ENCODE measurements around the gene ETV6. TPM values are rescaled to one million over a fixed set of nuclear protein-coding genes. Genes with fewer than 3 reads are reported as not detected.
A peak's percentile ranks its signal among the peaks of the same experiment; 100 is the strongest.

The ETV6 gene
- total and polyA plus RNA-seq, 5 experiments from 2014 or later, result 0.94 to 13.2 (median 2.2) TPM

- Mint-ChIP-seq H3K4me1 (peaks cover 7 to 23% (median 18%) of the 10 kb centered on the region in 4 donors), H3K27me3 (no peaks in the 10 kb centered on the region), H3K9me3 (no peaks in the 10 kb centered on the region), H3K4me3 (no peak overlapping the region), H3K27ac (peak overlapping the region in 1 of 10 donors; percentile 27), H3K36me3 (peaks cover 0 to 49% (median 24%) of the 10 kb centered on the region in 3 donors)
- ATAC-seq, result no peak
- POLR2A ChIA-PET, result no interaction called here
- no peak for DNase-seq
Observed at GRCh38 chr12:11856971-11857370, 207.5 kb downstream of the ETV6 start.

- ATAC-seq (no peak), DNase-seq (no peak)
- Mint-ChIP-seq H3K27me3 (no peaks in the 10 kb centered on the region), H3K4me1 (peaks cover 8 to 16% (median 11%) of the 10 kb centered on the region in 4 donors), H3K4me3 (no peak overlapping the region), H3K27ac (no peak overlapping the region), H3K36me3 (peaks cover 20 to 54% (median 34%) of the 10 kb centered on the region in 3 donors), H3K9me3 (peaks cover 0 to 10% (median 2%) of the 10 kb centered on the region in 9 donors)
- POLR2A ChIA-PET, result no interaction called here
Observed at GRCh38 chr12:11859705-11860425, 210.4 kb downstream of the ETV6 start.

- Mint-ChIP-seq H3K4me1 (peaks cover 0 to 7% (median 3%) of the 10 kb centered on the region in 4 donors), H3K9me3 (peaks cover 0 to 23% (median 8%) of the 10 kb centered on the region in 9 donors), H3K27ac (peak overlapping the region in 2 of 10 donors; percentile 21 to 58), H3K4me3 (no peak overlapping the region), H3K27me3 (no peaks in the 10 kb centered on the region), H3K36me3 (peaks cover 28 to 53% (median 42%) of the 10 kb centered on the region in 3 donors)
- POLR2A ChIA-PET, result no interaction called here
- DNase-seq (no peak), ATAC-seq (no peak)
Observed at GRCh38 chr12:11861155-11861863, 211.8 kb downstream of the ETV6 start.

- H3K4me1 Mint-ChIP-seq, result peaks cover 0 to 7% (median 2%) of the 10 kb centered on the region in 4 donors
- peak overlapping the region in 2 of 10 donors; percentile 21 to 58 for H3K27ac Mint-ChIP-seq
- H3K9me3 Mint-ChIP-seq, result peaks cover 0 to 30% (median 11%) of the 10 kb centered on the region in 9 donors
- DNase-seq (no peak), ATAC-seq (no peak)
- H3K36me3 Mint-ChIP-seq, result peaks cover 35 to 49% (median 48%) of the 10 kb centered on the region in 3 donors
- H3K4me3 Mint-ChIP-seq, result no peak overlapping the region
- H3K27me3 Mint-ChIP-seq, result no peaks in the 10 kb centered on the region
- POLR2A ChIA-PET, result no interaction called here
Observed at GRCh38 chr12:11861864-11862600, 212.6 kb downstream of the ETV6 start.

GRCh38 chr12:11862798-11863197, 213.3 kb downstream of the ETV6 start:
- DNase-seq (no peak), ATAC-seq (no peak)
- Mint-ChIP-seq H3K9me3 (peaks cover 0 to 31% (median 11%) of the 10 kb centered on the region in 9 donors), H3K27me3 (no peaks in the 10 kb centered on the region), H3K4me3 (no peak overlapping the region), H3K27ac (peak overlapping the region in 1 of 10 donors; percentile 8), H3K4me1 (peaks cover 0 to 7% (median 2%) of the 10 kb centered on the region in 4 donors), H3K36me3 (peaks cover 37 to 55% (median 42%) of the 10 kb centered on the region in 3 donors)
- POLR2A ChIA-PET, result no interaction called here

- Mint-ChIP-seq H3K4me1 (peaks cover 0 to 7% (median 2%) of the 10 kb centered on the region in 4 donors), H3K27ac (no peak overlapping the region), H3K36me3 (peaks cover 37 to 56% (median 40%) of the 10 kb centered on the region in 3 donors), H3K27me3 (no peaks in the 10 kb centered on the region), H3K4me3 (no peak overlapping the region), H3K9me3 (peaks cover 0 to 31% (median 11%) of the 10 kb centered on the region in 9 donors)
- POLR2A ChIA-PET, result no interaction called here
- no peak for DNase-seq
- ATAC-seq, result no peak
Observed at GRCh38 chr12:11863478-11863906, 214.0 kb downstream of the ETV6 start.

- Mint-ChIP-seq H3K4me3 (no peak overlapping the region), H3K9me3 (peaks cover 0 to 31% (median 11%) of the 10 kb centered on the region in 9 donors), H3K27me3 (no peaks in the 10 kb centered on the region), H3K4me1 (peaks cover 0 to 7% (median 2%) of the 10 kb centered on the region in 4 donors), H3K36me3 (peaks cover 37 to 53% (median 40%) of the 10 kb centered on the region in 3 donors), H3K27ac (peak overlapping the region in 1 of 10 donors; percentile 13)
- POLR2A ChIA-PET, result no interaction called here
- ATAC-seq (no peak), DNase-seq (no peak)
Observed at GRCh38 chr12:11863988-11864387, 214.5 kb downstream of the ETV6 start.

- Mint-ChIP-seq H3K4me1 (peaks cover 0 to 6% (median 2%) of the 10 kb centered on the region in 4 donors), H3K27me3 (no peaks in the 10 kb centered on the region), H3K4me3 (no peak overlapping the region), H3K9me3 (peaks cover 0 to 31% (median 11%) of the 10 kb centered on the region in 9 donors), H3K27ac (no peak overlapping the region), H3K36me3 (peaks cover 41 to 69% (median 52%) of the 10 kb centered on the region in 3 donors)
- ATAC-seq (no peak), DNase-seq (no peak)
- POLR2A ChIA-PET, result no interaction called here
Observed at GRCh38 chr12:11865824-11866223, 216.3 kb downstream of the ETV6 start.

- peaks cover 0 to 2% (median under 1%) of the 10 kb centered on the region in 4 donors for H3K4me1 Mint-ChIP-seq
- H3K27me3 Mint-ChIP-seq, result no peaks in the 10 kb centered on the region
- POLR2A ChIA-PET, result no interaction called here
- H3K9me3 Mint-ChIP-seq, result peaks cover 0 to 31% (median 11%) of the 10 kb centered on the region in 9 donors
- no peak overlapping the region for H3K27ac Mint-ChIP-seq
- H3K36me3 Mint-ChIP-seq, result peaks cover 37 to 70% (median 52%) of the 10 kb centered on the region in 3 donors
- H3K4me3 Mint-ChIP-seq, result no peak overlapping the region
- no peak for DNase-seq
- no peak for ATAC-seq
Observed at GRCh38 chr12:11868027-11868426, 218.6 kb downstream of the ETV6 start.

- peaks cover 0 to 6% (median 1%) of the 10 kb centered on the region in 4 donors for H3K4me1 Mint-ChIP-seq
- ATAC-seq (no peak), DNase-seq (no peak)
- peaks cover 0 to 26% (median 11%) of the 10 kb centered on the region in 9 donors for H3K9me3 Mint-ChIP-seq
- peak overlapping the region in 1 of 10 donors; percentile 29 for H3K4me3 Mint-ChIP-seq
- H3K27me3 Mint-ChIP-seq, result no peaks in the 10 kb centered on the region
- H3K36me3 Mint-ChIP-seq, result peaks cover 30 to 57% (median 40%) of the 10 kb centered on the region in 3 donors
- H3K27ac Mint-ChIP-seq, result peak overlapping the region in 1 of 10 donors; percentile 66
- POLR2A ChIA-PET, result no interaction called here
Observed at GRCh38 chr12:11869406-11869805, 219.9 kb downstream of the ETV6 start.

GRCh38 chr12:11870041-11870451, 220.6 kb downstream of the ETV6 start:
- DNase-seq (no peak), ATAC-seq (no peak)
- H3K27me3 Mint-ChIP-seq, result no peaks in the 10 kb centered on the region
- H3K4me1 Mint-ChIP-seq, result peaks cover 1 to 10% (median 3%) of the 10 kb centered on the region in 4 donors
- peak overlapping the region in 1 of 10 donors; percentile 9 for H3K27ac Mint-ChIP-seq
- POLR2A ChIA-PET, result interaction anchor here (0.5 kb wide), 1 partner anchor 995 kb away, joined by 7 read pairs; no protein-coding TSS in a partner anchor
- peaks cover 0 to 21% (median 10%) of the 10 kb centered on the region in 9 donors for H3K9me3 Mint-ChIP-seq
- H3K4me3 Mint-ChIP-seq, result no peak overlapping the region
- H3K36me3 Mint-ChIP-seq, result peaks cover 26 to 52% (median 40%) of the 10 kb centered on the region in 3 donors

GRCh38 chr12:11872055-11872454, 222.6 kb downstream of the ETV6 start:
- DNase-seq (no peak), ATAC-seq (no peak)
- no peak overlapping the region for H3K27ac Mint-ChIP-seq
- H3K27me3 Mint-ChIP-seq, result no peaks in the 10 kb centered on the region
- no peak overlapping the region for H3K4me3 Mint-ChIP-seq
- peaks cover 18 to 30% (median 21%) of the 10 kb centered on the region in 4 donors for H3K4me1 Mint-ChIP-seq
- POLR2A ChIA-PET, result no interaction called here
- peaks cover 0 to 1% (median 0%) of the 10 kb centered on the region in 9 donors for H3K9me3 Mint-ChIP-seq
- peaks cover 11 to 35% (median 35%) of the 10 kb centered on the region in 3 donors for H3K36me3 Mint-ChIP-seq
